EH (cell line): ENCODE results near the gene GRK4.
"Not testable (repeated sequence)": the region's sequence is repeated elsewhere in the genome, so short reads cannot be mapped to it uniquely, and the experiment has no call there.

Experiments used
- DNase-seq: peaks from one replicate; pipeline ENCODE4 v3.0.0-alpha.2; 2015; ENCODE audit warnings: low read depth

Gene GRK4

GRCh38 chr4:2960450-2960849 lies 2.9 kb upstream of the GRK4 start:
- DNase-seq = not testable (repeated sequence)

- no peak for DNase-seq
Measured at GRCh38 chr4:2961421-2961810, 2.0 kb upstream of the GRK4 start.

- DNase-seq = peak; percentile 13
Measured at GRCh38 chr4:2961811-2962441, 1.4 kb upstream of the GRK4 start.

GRCh38 chr4:2962614-2963174 lies 677 bp upstream of the GRK4 start:
- peak; percentile 63 for DNase-seq

GRCh38 chr4:2963966-2964471 lies 648 bp downstream of the GRK4 start:
- DNase-seq = peak; percentile 68

- DNase-seq = no peak
Measured at GRCh38 chr4:2964706-2965258, 1.4 kb downstream of the GRK4 start.

GRCh38 chr4:2965262-2965661 lies 1.9 kb downstream of the GRK4 start:
- DNase-seq = no peak

GRCh38 chr4:2968381-2968780 lies 5.0 kb downstream of the GRK4 start:
- DNase-seq = no peak

- DNase-seq = no peak
Measured at GRCh38 chr4:2971275-2971674, 7.9 kb downstream of the GRK4 start.

GRCh38 chr4:2977211-2978088 lies 14.1 kb downstream of the GRK4 start:
- DNase-seq = peak; percentile 66

GRCh38 chr4:2981256-2981819 lies 18.0 kb downstream of the GRK4 start:
- DNase-seq = no peak

- no peak for DNase-seq
Measured at GRCh38 chr4:2982012-2982411, 18.6 kb downstream of the GRK4 start.

GRCh38 chr4:2983715-2984114 lies 20.3 kb downstream of the GRK4 start:
- DNase-seq = not testable (repeated sequence)

- no peak for DNase-seq
Measured at GRCh38 chr4:2991243-2991642, 27.9 kb downstream of the GRK4 start.

GRCh38 chr4:2994917-2995316 lies 31.5 kb downstream of the GRK4 start:
- no peak for DNase-seq

GRCh38 chr4:2995546-2996265 lies 32.3 kb downstream of the GRK4 start:
- DNase-seq = peak; percentile 9

- DNase-seq = no peak
Measured at GRCh38 chr4:2996415-2996814, 33.0 kb downstream of the GRK4 start.

GRCh38 chr4:3007724-3008123 lies 44.4 kb downstream of the GRK4 start:
- no peak for DNase-seq

- no peak for DNase-seq
Measured at GRCh38 chr4:3009422-3009821, 46.1 kb downstream of the GRK4 start.

- DNase-seq = no peak
Measured at GRCh38 chr4:3010577-3010976, 47.2 kb downstream of the GRK4 start.

GRCh38 chr4:3010998-3011397 lies 47.6 kb downstream of the GRK4 start:
- peak; percentile 89 for DNase-seq
